ENCODE data around the gene LRRC1. TPM values are rescaled to one million over a fixed set of nuclear protein-coding genes. Genes with fewer than 3 reads are reported as not detected.

The LRRC1 gene
- total and polyA plus RNA-seq, 2 experiments from 2014 or later: 11.3 to 16.6 TPM

DNA sequence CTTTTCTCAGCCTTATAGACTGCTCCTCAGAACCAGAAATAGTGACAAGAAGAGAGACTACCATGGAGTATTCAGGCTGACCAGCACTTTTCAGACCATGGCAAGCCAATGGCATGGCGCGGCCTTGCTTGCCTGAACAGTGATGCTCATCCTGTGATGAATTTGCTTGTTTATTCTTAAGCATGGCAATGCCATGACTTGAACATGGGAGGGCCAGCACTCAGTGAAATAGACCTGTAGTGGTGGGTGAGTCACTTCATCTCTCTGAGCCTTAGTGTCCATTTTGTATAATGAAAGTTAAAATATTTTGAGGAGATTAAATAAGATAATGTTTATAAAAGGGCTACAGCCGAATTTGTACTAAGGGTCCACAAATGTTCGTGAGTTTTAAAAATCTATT, 79.1 kb downstream of the LRRC1 start:
- no peak for ATAC-seq
- Histone ChIP-seq H3K36me3 (ENCODE audit: insufficient read depth) (0 out of 2 replicates have a peak, but pooled peaks cover 3% of the 10 kb centered on the region), H3K4me2 (no peak overlapping the region), H3K27ac (ENCODE audit: low read depth) (no peak overlapping the region), H2AFZ (no peak overlapping the region), H3F3A (replicated peaks; ENCODE audit: low read depth) (no peaks in the 10 kb centered on the region), H3K9me2 (ENCODE audit: insufficient read depth) (no peaks in the 10 kb centered on the region), H4K20me1 (replicated peaks; ENCODE audit: insufficient read depth) (no peaks in the 10 kb centered on the region), H3K27me3 (ENCODE audit: insufficient read depth) (no peaks in the 10 kb centered on the region), H3K79me2 (replicated peaks; ENCODE audit: insufficient read depth) (peaks cover 12% of the 10 kb centered on the region), H3K4me3 (no peak overlapping the region), H3K4me1 (ENCODE audit: insufficient read depth) (0 out of 2 replicates have a peak, but pooled peaks cover under 1% of the 10 kb centered on the region)
- Mint-ChIP-seq H3K27me3 (ENCODE audit: insufficient read depth, low read depth, poor library complexity) (peaks cover 5% of the 10 kb centered on the region), H3K36me3 (ENCODE audit: low read depth) (peaks cover 31% of the 10 kb centered on the region), H3K27ac (no peak overlapping the region), H3K9me3 (peaks cover 17% of the 10 kb centered on the region), H3K4me3 (no peak overlapping the region), H3K4me1 (peaks cover 2% of the 10 kb centered on the region; the same call in 2 of the 3 replicates)
- no peak for TF ChIP-seq POLR2AphosphoS5 (IDR thresholded peaks at IDR 0.05; ENCODE audit: low read depth)
- TF ChIP-seq CREB1 (CRISPR knock-in tag; IDR thresholded peaks at IDR 0.05; ENCODE audit: low read depth): no peak
- no peak for TF ChIP-seq STAT1 (IDR thresholded peaks at IDR 0.05; ENCODE audit: unreplicated experiment)
- TF ChIP-seq, protein P1, sequence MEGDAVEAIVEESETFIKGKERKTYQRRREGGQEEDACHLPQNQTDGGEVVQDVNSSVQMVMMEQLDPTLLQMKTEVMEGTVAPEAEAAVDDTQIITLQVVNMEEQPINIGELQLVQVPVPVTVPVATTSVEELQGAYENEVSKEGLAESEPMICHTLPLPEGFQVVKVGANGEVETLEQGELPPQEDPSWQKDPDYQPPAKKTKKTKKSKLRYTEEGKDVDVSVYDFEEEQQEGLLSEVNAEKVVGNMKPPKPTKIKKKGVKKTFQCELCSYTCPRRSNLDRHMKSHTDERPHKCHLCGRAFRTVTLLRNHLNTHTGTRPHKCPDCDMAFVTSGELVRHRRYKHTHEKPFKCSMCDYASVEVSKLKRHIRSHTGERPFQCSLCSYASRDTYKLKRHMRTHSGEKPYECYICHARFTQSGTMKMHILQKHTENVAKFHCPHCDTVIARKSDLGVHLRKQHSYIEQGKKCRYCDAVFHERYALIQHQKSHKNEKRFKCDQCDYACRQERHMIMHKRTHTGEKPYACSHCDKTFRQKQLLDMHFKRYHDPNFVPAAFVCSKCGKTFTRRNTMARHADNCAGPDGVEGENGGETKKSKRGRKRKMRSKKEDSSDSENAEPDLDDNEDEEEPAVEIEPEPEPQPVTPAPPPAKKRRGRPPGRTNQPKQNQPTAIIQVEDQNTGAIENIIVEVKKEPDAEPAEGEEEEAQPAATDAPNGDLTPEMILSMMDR (conservative IDR thresholded peaks at IDR 0.05; ENCODE audit: low read depth in 2 of 2): no peak
- TF ChIP-seq NANOG (IDR thresholded peaks at IDR 0.05; ENCODE audit: borderline replicate concordance): no peak
- TF ChIP-seq EZH2 (IDR thresholded peaks at IDR 0.05; ENCODE audit: low read depth, unreplicated experiment): no peak
- TF ChIP-seq, protein P2, sequence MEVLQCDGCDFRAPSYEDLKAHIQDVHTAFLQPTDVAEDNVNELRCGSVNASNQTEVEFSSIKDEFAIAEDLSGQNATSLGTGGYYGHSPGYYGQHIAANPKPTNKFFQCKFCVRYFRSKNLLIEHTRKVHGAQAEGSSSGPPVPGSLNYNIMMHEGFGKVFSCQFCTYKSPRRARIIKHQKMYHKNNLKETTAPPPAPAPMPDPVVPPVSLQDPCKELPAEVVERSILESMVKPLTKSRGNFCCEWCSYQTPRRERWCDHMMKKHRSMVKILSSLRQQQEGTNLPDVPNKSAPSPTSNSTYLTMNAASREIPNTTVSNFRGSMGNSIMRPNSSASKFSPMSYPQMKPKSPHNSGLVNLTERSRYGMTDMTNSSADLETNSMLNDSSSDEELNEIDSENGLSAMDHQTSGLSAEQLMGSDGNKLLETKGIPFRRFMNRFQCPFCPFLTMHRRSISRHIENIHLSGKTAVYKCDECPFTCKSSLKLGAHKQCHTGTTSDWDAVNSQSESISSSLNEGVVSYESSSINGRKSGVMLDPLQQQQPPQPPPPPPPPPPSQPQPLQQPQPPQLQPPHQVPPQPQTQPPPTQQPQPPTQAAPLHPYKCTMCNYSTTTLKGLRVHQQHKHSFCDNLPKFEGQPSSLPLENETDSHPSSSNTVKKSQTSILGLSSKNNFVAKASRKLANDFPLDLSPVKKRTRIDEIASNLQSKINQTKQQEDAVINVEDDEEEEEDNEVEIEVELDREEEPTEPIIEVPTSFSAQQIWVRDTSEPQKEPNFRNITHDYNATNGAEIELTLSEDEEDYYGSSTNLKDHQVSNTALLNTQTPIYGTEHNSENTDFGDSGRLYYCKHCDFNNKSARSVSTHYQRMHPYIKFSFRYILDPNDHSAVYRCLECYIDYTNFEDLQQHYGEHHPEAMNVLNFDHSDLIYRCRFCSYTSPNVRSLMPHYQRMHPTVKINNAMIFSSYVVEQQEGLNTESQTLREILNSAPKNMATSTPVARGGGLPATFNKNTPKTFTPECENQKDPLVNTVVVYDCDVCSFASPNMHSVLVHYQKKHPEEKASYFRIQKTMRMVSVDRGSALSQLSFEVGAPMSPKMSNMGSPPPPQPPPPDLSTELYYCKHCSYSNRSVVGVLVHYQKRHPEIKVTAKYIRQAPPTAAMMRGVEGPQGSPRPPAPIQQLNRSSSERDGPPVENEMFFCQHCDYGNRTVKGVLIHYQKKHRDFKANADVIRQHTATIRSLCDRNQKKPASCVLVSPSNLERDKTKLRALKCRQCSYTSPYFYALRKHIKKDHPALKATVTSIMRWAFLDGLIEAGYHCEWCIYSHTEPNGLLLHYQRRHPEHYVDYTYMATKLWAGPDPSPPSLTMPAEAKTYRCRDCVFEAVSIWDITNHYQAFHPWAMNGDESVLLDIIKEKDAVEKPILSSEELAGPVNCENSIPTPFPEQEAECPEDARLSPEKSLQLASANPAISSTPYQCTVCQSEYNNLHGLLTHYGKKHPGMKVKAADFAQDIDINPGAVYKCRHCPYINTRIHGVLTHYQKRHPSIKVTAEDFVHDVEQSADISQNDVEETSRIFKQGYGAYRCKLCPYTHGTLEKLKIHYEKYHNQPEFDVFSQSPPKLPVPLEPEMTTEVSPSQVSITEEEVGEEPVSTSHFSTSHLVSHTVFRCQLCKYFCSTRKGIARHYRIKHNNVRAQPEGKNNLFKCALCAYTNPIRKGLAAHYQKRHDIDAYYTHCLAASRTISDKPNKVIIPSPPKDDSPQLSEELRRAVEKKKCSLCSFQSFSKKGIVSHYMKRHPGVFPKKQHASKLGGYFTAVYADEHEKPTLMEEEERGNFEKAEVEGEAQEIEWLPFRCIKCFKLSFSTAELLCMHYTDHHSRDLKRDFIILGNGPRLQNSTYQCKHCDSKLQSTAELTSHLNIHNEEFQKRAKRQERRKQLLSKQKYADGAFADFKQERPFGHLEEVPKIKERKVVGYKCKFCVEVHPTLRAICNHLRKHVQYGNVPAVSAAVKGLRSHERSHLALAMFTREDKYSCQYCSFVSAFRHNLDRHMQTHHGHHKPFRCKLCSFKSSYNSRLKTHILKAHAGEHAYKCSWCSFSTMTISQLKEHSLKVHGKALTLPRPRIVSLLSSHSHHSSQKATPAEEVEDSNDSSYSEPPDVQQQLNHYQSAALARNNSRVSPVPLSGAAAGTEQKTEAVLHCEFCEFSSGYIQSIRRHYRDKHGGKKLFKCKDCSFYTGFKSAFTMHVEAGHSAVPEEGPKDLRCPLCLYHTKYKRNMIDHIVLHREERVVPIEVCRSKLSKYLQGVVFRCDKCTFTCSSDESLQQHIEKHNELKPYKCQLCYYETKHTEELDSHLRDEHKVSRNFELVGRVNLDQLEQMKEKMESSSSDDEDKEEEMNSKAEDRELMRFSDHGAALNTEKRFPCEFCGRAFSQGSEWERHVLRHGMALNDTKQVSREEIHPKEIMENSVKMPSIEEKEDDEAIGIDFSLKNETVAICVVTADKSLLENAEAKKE (CRISPR knock-in tag; IDR thresholded peaks at IDR 0.05): no peak
- TF ChIP-seq ZNF331 (CRISPR knock-in tag; IDR thresholded peaks at IDR 0.05; ENCODE audit: low read depth): no peak
- no peak for DNase-seq (ENCODE audit: low spot score)
